ENCODE data around the gene MYO1D. TPM values are rescaled to one million over a fixed set of nuclear protein-coding genes. Genes with fewer than 3 reads are reported as not detected.

The MYO1D gene
- total RNA-seq, 1 donor from 2014 or later = 11.9 TPM

DNA sequence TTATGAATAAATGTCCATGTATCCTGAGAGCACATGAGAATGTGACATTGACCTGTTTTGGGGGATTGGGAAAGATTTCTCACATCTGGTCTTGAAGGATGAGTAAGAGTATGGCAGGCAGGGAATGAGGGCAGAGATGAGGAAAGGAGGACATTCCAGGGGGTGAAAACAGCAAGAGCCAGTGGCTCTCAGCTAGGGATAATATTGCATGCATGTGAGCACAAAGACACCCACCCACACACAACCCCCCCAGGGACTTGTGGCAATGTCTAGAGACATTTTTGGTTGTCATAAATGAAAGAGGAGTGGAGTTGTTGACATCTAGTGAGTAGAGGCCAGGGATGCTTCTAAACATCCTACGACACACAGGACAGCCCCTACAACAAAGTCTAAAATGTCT lies 6.0 kb downstream of the MYO1D start:
- Mint-ChIP-seq H3K9me3 (no peaks in the 10 kb centered on the region), H3K27ac (ENCODE audit: unreplicated experiment) (no peak overlapping the region), H3K27me3 (ENCODE audit: low read depth) (peaks cover 35% of the 10 kb centered on the region), H3K4me1 (peaks cover 2% of the 10 kb centered on the region), H3K4me3 (no peak overlapping the region), H3K36me3 (ENCODE audit: low read depth) (no peaks in the 10 kb centered on the region)
- no peak for TF ChIP-seq CTCF (conservative IDR thresholded peaks at IDR 0.05)
- DNase-seq (ENCODE audit: low read depth, low spot score) = no peak

DNA sequence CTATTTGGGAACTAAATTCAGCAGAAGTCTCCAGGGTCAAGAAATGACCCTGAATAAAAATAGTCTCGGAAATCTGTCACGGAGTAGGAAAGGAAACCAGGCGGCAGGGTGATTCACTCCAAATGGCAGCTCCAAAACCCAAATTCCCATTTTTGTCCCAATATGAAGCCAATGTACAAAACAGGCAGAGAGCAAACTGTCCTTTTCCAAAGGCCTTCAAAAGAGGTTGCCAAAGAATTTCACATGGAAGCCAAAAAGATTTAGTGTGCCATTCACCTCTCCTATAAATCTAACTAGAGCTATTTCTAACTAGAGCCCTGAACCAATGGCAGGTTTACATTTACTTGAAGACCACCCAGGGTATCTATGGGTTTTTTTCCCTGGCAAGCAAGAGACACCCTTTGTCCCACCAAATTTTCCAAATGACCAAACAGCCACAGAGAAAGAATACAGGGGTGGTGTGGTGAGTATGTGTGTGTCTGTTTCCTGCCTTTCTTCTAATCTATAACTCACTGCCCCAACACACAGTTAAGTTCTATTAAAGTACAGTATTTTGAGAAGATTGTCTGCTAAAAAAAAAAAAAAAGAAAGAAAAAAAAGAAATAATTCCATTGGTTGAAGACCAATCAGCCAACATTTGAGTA lies 6.8 kb downstream of the MYO1D start:
- no peaks in the 10 kb centered on the region for H3K4me1 Mint-ChIP-seq
- no peak overlapping the region for H3K27ac Mint-ChIP-seq (ENCODE audit: unreplicated experiment)
- H3K36me3 Mint-ChIP-seq (ENCODE audit: low read depth) = no peaks in the 10 kb centered on the region
- peaks cover 27% of the 10 kb centered on the region for H3K27me3 Mint-ChIP-seq (ENCODE audit: low read depth)
- no peak overlapping the region for H3K4me3 Mint-ChIP-seq
- no peaks in the 10 kb centered on the region for H3K9me3 Mint-ChIP-seq
- no peak for TF ChIP-seq CTCF (conservative IDR thresholded peaks at IDR 0.05)
- no peak for DNase-seq (ENCODE audit: low read depth, low spot score)

DNA sequence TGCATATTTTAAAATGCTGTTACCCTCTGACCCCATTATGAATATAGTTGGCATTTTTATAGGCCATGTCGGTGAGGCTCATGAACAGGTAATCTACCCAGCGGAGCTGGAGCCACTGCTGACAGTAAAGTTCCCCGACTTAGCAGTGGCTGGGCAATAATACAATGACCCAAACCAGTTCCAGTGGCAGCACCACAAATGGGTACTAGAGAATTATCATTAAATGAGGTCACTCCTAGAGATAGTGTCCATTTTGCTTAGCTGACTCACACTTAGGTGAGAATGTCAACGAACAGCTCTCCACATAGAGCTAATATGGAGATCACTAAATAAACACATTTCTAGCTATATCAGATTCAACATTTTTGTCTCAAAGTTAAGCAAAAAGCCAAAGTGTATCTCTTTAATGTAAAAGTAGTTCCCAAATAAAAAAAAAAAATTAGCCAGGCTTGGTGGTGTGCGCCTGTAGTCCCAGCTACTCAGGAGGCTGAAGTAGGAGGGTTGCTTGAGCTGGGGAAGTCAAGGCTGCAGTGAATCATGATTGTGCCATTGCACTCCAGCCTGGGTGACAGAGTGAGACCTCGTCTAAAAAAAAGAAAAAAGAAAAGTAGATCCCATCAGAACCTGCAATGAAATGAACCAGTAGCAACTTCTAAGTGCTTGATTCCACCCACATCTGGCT lies 7.4 kb downstream of the MYO1D start:
- H3K4me1 Mint-ChIP-seq = no peaks in the 10 kb centered on the region
- no peaks in the 10 kb centered on the region for H3K9me3 Mint-ChIP-seq
- no peak overlapping the region for H3K4me3 Mint-ChIP-seq
- peaks cover 22% of the 10 kb centered on the region for H3K27me3 Mint-ChIP-seq (ENCODE audit: low read depth)
- no peak for TF ChIP-seq CTCF (conservative IDR thresholded peaks at IDR 0.05)
- H3K27ac Mint-ChIP-seq (ENCODE audit: unreplicated experiment) = no peak overlapping the region
- H3K36me3 Mint-ChIP-seq (ENCODE audit: low read depth) = no peaks in the 10 kb centered on the region
- DNase-seq (ENCODE audit: low read depth, low spot score) = no peak

DNA sequence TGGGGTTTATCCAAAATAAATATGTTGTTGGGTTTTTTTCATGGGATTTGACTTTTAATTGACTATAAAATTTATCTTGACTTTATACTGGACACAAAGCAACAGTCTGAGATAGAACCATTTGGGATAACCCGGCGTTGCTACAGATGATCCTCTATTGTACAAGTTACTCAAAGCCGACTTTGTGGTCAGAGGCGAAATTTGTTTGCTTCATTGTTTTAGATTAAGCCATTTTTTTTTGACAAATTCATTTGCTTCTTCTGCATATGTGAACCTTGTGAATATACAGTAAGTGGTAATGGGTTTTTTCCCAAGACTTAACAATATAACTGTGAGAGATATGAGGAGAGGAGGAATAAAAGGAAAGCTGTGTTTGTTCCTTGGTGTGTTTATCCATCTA lies 11.8 kb downstream of the MYO1D start:
- Mint-ChIP-seq H3K27ac (ENCODE audit: unreplicated experiment) (no peak overlapping the region), H3K4me1 (no peaks in the 10 kb centered on the region)

GRCh38 chr17:32863559-32863958 lies 13.4 kb downstream of the MYO1D start:
- Mint-ChIP-seq H3K27me3 (ENCODE audit: low read depth) (peaks cover 3% of the 10 kb centered on the region), H3K27ac (ENCODE audit: unreplicated experiment) (no peak overlapping the region), H3K9me3 (no peaks in the 10 kb centered on the region), H3K36me3 (ENCODE audit: low read depth) (no peaks in the 10 kb centered on the region), H3K4me3 (no peak overlapping the region), H3K4me1 (no peaks in the 10 kb centered on the region)
- DNase-seq (ENCODE audit: low read depth, low spot score) = no peak
- no peak for TF ChIP-seq CTCF (conservative IDR thresholded peaks at IDR 0.05)

More for the DNA sequence above, 11.8 kb downstream of the MYO1D start:
- Mint-ChIP-seq H3K27me3 (ENCODE audit: low read depth) (peaks cover 3% of the 10 kb centered on the region), H3K9me3 (no peaks in the 10 kb centered on the region), H3K4me3 (no peak overlapping the region), H3K36me3 (ENCODE audit: low read depth) (no peaks in the 10 kb centered on the region)
- no peak for TF ChIP-seq CTCF (conservative IDR thresholded peaks at IDR 0.05)
- no peak for DNase-seq (ENCODE audit: low read depth, low spot score)
